Lower lobe of right lung (tissue), 2 donors: ENCODE measurements around the gene VAMP1. TPM values are rescaled to one million over a fixed set of nuclear protein-coding genes. Genes with fewer than 3 reads are reported as not detected.

Experiments
- ATAC-seq, 2 donors: fragments of 200-7000 bp; cut with Tn5 transposase; one replicate each; pipeline ENCODE4 v1.9.1; 2020 to 2022; ENCODE audit warnings: mild to moderate bottlenecking in 2 of 2, moderate library complexity in 2 of 2
- DNase-seq: peaks from one replicate; pipeline ENCODE4 v3.0.0-alpha.2; 2020
- H3K27ac ChIP-seq: fragments of 200-600 bp; one replicate; pipeline ENCODE4 v1.8.0; 2022
- H3K27me3 ChIP-seq: fragments of 200-600 bp; one replicate; pipeline ENCODE4 v1.8.0; 2022; ENCODE audit warnings: low read depth
- H3K36me3 ChIP-seq: fragments of 200-600 bp; one replicate; pipeline ENCODE4 v1.8.0; 2022; ENCODE audit warnings: mild to moderate bottlenecking
- H3K4me1 ChIP-seq: fragments of 200-600 bp; one replicate; pipeline ENCODE4 v1.8.0; 2022
- H3K4me3 ChIP-seq: fragments of 200-600 bp; one replicate; pipeline ENCODE4 v1.8.0; 2022; ENCODE audit warnings: mild to moderate bottlenecking
- H3K9me3 ChIP-seq: fragments of 200-600 bp; one replicate; pipeline ENCODE4 v1.8.0; 2022
- CTCF ChIP-seq: fragments of 200-600 bp; IDR thresholded peaks from one replicate; pipeline ENCODE4 v1.8.0; 2022; ENCODE audit warnings: antibody characterized with exemption, mild to moderate bottlenecking
- intact Hi-C: fragments of 100-400 bp; cut with DNase I; formaldehyde crosslinking; loops from one replicate; pipeline ENCODE4 v1.11.0; 2022
- total RNA-seq: library from RNA; stranded (reverse); fragmentation: NEBNext Ultra II Directional; extraction: Animal tissue kit (Norgen Biotek cat#: 25700); gene quantifications from one replicate; pipeline ENCODE4 v1.2.1, GENCODE V29; 2021
- donor health status: DM: no; HTN: yes; CAD: no; lungs with severe emphysema.

The VAMP1 gene
- total RNA-seq, 1 donor from 2014 or later, result 6.8 TPM

GRCh38 chr12:6444031-6444430, 26.4 kb downstream of the VAMP1 start:
- intact Hi-C loops, result no loop called here
- Histone ChIP-seq H3K27me3 (no peaks in the 10 kb centered on the region), H3K36me3 (no peaks in the 10 kb centered on the region), H3K4me1 (no peaks in the 10 kb centered on the region), H3K4me3 (no peak overlapping the region), H3K9me3 (no peaks in the 10 kb centered on the region), H3K27ac (no peak overlapping the region)
- no peak for TF ChIP-seq CTCF
- ATAC-seq (no peak), DNase-seq (no peak)

GRCh38 chr12:6443361-6443983, 27.0 kb downstream of the VAMP1 start:
- Histone ChIP-seq H3K4me1 (no peaks in the 10 kb centered on the region), H3K27me3 (no peaks in the 10 kb centered on the region), H3K36me3 (no peaks in the 10 kb centered on the region), H3K27ac (no peak overlapping the region), H3K4me3 (no peak overlapping the region), H3K9me3 (no peaks in the 10 kb centered on the region)
- intact Hi-C loops, result no loop called here
- no peak for TF ChIP-seq CTCF
- no peak for ATAC-seq
- no peak for DNase-seq

- no peaks in the 10 kb centered on the region for H3K9me3 ChIP-seq
- H3K27me3 ChIP-seq, result no peaks in the 10 kb centered on the region
- no peak overlapping the region for H3K27ac ChIP-seq
- TF ChIP-seq CTCF, result no peak
- DNase-seq, result no peak
- H3K36me3 ChIP-seq, result no peaks in the 10 kb centered on the region
- intact Hi-C loops, result no loop called here
- H3K4me3 ChIP-seq, result no peak overlapping the region
- ATAC-seq, result no peak
- H3K4me1 ChIP-seq, result no peaks in the 10 kb centered on the region
These were observed 27.6 kb downstream of the VAMP1 start for GRCh38 chr12:6442836-6443235.

GRCh38 chr12:6440391-6440790, 30.1 kb downstream of the VAMP1 start:
- no peaks in the 10 kb centered on the region for H3K9me3 ChIP-seq
- intact Hi-C loops, result no loop called here
- TF ChIP-seq CTCF, result no peak
- no peak for DNase-seq
- H3K4me1 ChIP-seq, result no peaks in the 10 kb centered on the region
- H3K4me3 ChIP-seq, result no peak overlapping the region
- no peaks in the 10 kb centered on the region for H3K27me3 ChIP-seq
- H3K36me3 ChIP-seq, result no peaks in the 10 kb centered on the region
- no peak overlapping the region for H3K27ac ChIP-seq
- ATAC-seq, result no peak

- no peaks in the 10 kb centered on the region for H3K9me3 ChIP-seq
- ATAC-seq, result no peak
- no peak for TF ChIP-seq CTCF
- no peaks in the 10 kb centered on the region for H3K27me3 ChIP-seq
- no peak overlapping the region for H3K27ac ChIP-seq
- H3K36me3 ChIP-seq, result no peaks in the 10 kb centered on the region
- intact Hi-C loops, result no loop called here
- H3K4me1 ChIP-seq, result no peaks in the 10 kb centered on the region
- no peak overlapping the region for H3K4me3 ChIP-seq
- no peak for DNase-seq
These were observed 32.1 kb downstream of the VAMP1 start for GRCh38 chr12:6438345-6438744.
